GM18519 (cell line): Measurements from ENCODE around the gene ADAMTSL3.

ENCODE experiments used
- ATAC-seq: cut with Tn5 transposase; IDR thresholded peaks from one replicate; pipeline ENCODE4 v1.9.1; 2021; ENCODE audit warnings: mild to moderate bottlenecking, moderate library complexity; ENCODE audit not compliant: unreplicated experiment, low FRiP score

ADAMTSL3 gene

GRCh38 chr15:83905556-83906273 lies 251.8 kb downstream of the ADAMTSL3 start:
- ATAC-seq = no peak

- ATAC-seq = no peak
These were observed 257.4 kb downstream of the ADAMTSL3 start for GRCh38 chr15:83911345-83911744.

GRCh38 chr15:83912343-83912742 lies 258.4 kb downstream of the ADAMTSL3 start:
- no peak for ATAC-seq

- no peak for ATAC-seq
These were observed 259.2 kb downstream of the ADAMTSL3 start for GRCh38 chr15:83913034-83913632.

- ATAC-seq = no peak
These were observed 261.0 kb downstream of the ADAMTSL3 start for GRCh38 chr15:83914906-83915305.

GRCh38 chr15:83917432-83917831 lies 263.5 kb downstream of the ADAMTSL3 start:
- no peak for ATAC-seq

GRCh38 chr15:83918011-83918410 lies 264.1 kb downstream of the ADAMTSL3 start:
- ATAC-seq = no peak

GRCh38 chr15:83919319-83919830 lies 265.5 kb downstream of the ADAMTSL3 start:
- ATAC-seq = peak; percentile 51

GRCh38 chr15:83919978-83920510 lies 266.1 kb downstream of the ADAMTSL3 start:
- no peak for ATAC-seq

- ATAC-seq = no peak
These were observed 268.8 kb downstream of the ADAMTSL3 start for GRCh38 chr15:83922649-83923294.

GRCh38 chr15:83926116-83926515 lies 272.2 kb downstream of the ADAMTSL3 start:
- ATAC-seq = no peak

GRCh38 chr15:83927704-83928391 lies 273.9 kb downstream of the ADAMTSL3 start:
- peak; percentile 14 for ATAC-seq

GRCh38 chr15:83928392-83928734 lies 274.4 kb downstream of the ADAMTSL3 start:
- ATAC-seq = peak; percentile 69

GRCh38 chr15:83928878-83929418 lies 275.0 kb downstream of the ADAMTSL3 start:
- no peak for ATAC-seq

GRCh38 chr15:83929619-83930018 lies 275.7 kb downstream of the ADAMTSL3 start:
- no peak for ATAC-seq

GRCh38 chr15:83930392-83931212 lies 276.7 kb downstream of the ADAMTSL3 start:
- ATAC-seq = no peak

GRCh38 chr15:83935774-83936173 lies 281.9 kb downstream of the ADAMTSL3 start:
- ATAC-seq = no peak

GRCh38 chr15:83940136-83940535 lies 286.2 kb downstream of the ADAMTSL3 start:
- no peak for ATAC-seq

- no peak for ATAC-seq
These were observed 289.1 kb downstream of the ADAMTSL3 start for GRCh38 chr15:83943043-83943442.
